Left renal cortex interstitium (tissue), 4 donors: ENCODE measurements around the gene GSTM3. TPM values are rescaled to one million over a fixed set of nuclear protein-coding genes. Genes with fewer than 3 reads are reported as not detected.
"Not testable (repeated sequence)": the region's sequence is repeated elsewhere in the genome, so short reads cannot be mapped to it uniquely, and the experiment has no call there.

Experiments
- DNase-seq, 4 donors: peaks; one replicate each; pipeline ENCODE4 v3.0.0-alpha.2; 2013; ENCODE audit warnings: low read depth in 4 of 4, low spot score in 2 of 4, missing footprints in 1 of 4
- polyA plus RNA-seq, 4 donors: library from polyadenylated mRNA; unstranded; fragments of 120-200 nt; gene quantifications; one replicate each; pipeline ENCODE4 v1.2.1, GENCODE V29; 2013; ENCODE audit not compliant: insufficient read length in 4 of 4

GSTM3 gene
- polyA plus RNA-seq, 4 donors, result 201 to 268 (median 237) TPM

- DNase-seq, result not testable (repeated sequence)
Observed at GRCh38 chr1:109708949-109709348, 31.9 kb downstream of the GSTM3 start.

- no peak for DNase-seq
Observed at GRCh38 chr1:109705411-109705810, 35.4 kb downstream of the GSTM3 start.

GRCh38 chr1:109704173-109704572 is 36.7 kb downstream of the GSTM3 start:
- DNase-seq, result no peak

GRCh38 chr1:109702940-109703339 is 37.9 kb downstream of the GSTM3 start:
- DNase-seq, result not testable (repeated sequence)

GRCh38 chr1:109697861-109698260 is 43.0 kb downstream of the GSTM3 start:
- not testable (repeated sequence) for DNase-seq

GRCh38 chr1:109697066-109697465 is 43.8 kb downstream of the GSTM3 start:
- no peak for DNase-seq

- DNase-seq, result not testable (repeated sequence)
Observed at GRCh38 chr1:109695138-109695537, 45.7 kb downstream of the GSTM3 start.

- DNase-seq, result not testable (repeated sequence)
Observed at GRCh38 chr1:109694400-109694799, 46.4 kb downstream of the GSTM3 start.

- DNase-seq, result no peak
Observed at GRCh38 chr1:109691759-109692158, 49.1 kb downstream of the GSTM3 start.

GRCh38 chr1:109689844-109690405 is 50.9 kb downstream of the GSTM3 start:
- DNase-seq, result no peak

GRCh38 chr1:109687641-109688499 is 53.0 kb downstream of the GSTM3 start, which contains the start of gene GSTM1:
Gene GSTM1 (plus strand): TSS chr1:109687817. CDS start chr1:109687874, 57 bp downstream.
- no peak for DNase-seq

- not testable (repeated sequence) for DNase-seq
Observed at GRCh38 chr1:109687109-109687508, 53.7 kb downstream of the GSTM3 start.

- not testable (repeated sequence) for DNase-seq
Observed at GRCh38 chr1:109685890-109686289, 54.9 kb downstream of the GSTM3 start.

GRCh38 chr1:109685399-109685798 is 55.4 kb downstream of the GSTM3 start:
- DNase-seq, result not testable (repeated sequence)

GRCh38 chr1:109684777-109685176 is 56.1 kb downstream of the GSTM3 start:
- DNase-seq, result not testable (repeated sequence)

Other genes starting within 250 kb of the GSTM3 start
- gene CYB561D1, start 246.9 kb downstream of the GSTM3 start, polyA plus RNA-seq, result 10 to 100 TPM in 1 of 4 donors, 1 to 10 TPM in 3; 7.8 to 10.1 (median 8.9) TPM
- gene AMIGO1, start 231.3 kb downstream of the GSTM3 start, polyA plus RNA-seq, result 10 to 100 TPM in 1 of 4 donors, 1 to 10 TPM in 3; 7.2 to 10.0 (median 8.1) TPM
- 1 to 10 TPM in 2 of 4 donors, under 1 TPM in 2; 0.58 to 1.0 (median 0.81) TPM for gene GPR61, start 201.2 kb downstream of the GSTM3 start, polyA plus RNA-seq
- gene GNAI3, start 192.4 kb downstream of the GSTM3 start, polyA plus RNA-seq, result 10 to 100 TPM; 10.1 to 13.8 (median 12.2) TPM
- not detected for gene GNAT2, start 121.4 kb downstream of the GSTM3 start, polyA plus RNA-seq
- 10 to 100 TPM; 40.7 to 66.9 (median 51.5) TPM for gene AMPD2, start 121.2 kb downstream of the GSTM3 start, polyA plus RNA-seq
- 10 to 100 TPM; 49.3 to 65.5 (median 61.8) TPM for gene GSTM4, start 84.9 kb downstream of the GSTM3 start, polyA plus RNA-seq
- gene GSTM2, start 73.0 kb downstream of the GSTM3 start, polyA plus RNA-seq, result 100 to 1,000 TPM; 143 to 275 (median 238) TPM
- 100 to 1,000 TPM in 1 of 4 donors, 1 to 10 TPM in 3; 1.7 to 119 (median 3.1) TPM for gene GSTM1, start 53.2 kb downstream of the GSTM3 start, polyA plus RNA-seq
- gene GSTM5, start 28.8 kb downstream of the GSTM3 start, polyA plus RNA-seq, result 10 to 100 TPM; 34.2 to 55.5 (median 39.7) TPM
- gene EPS8L3, start 22.9 kb upstream of the GSTM3 start, polyA plus RNA-seq, result 1 to 10 TPM in 1 of 4 donors, under 1 TPM in 3; 0.37 to 1.6 (median 0.71) TPM
- 1 to 10 TPM; 7.5 to 9.3 (median 8.5) TPM for gene CSF1, start 169.8 kb upstream of the GSTM3 start, polyA plus RNA-seq
- gene AHCYL1, start 243.7 kb upstream of the GSTM3 start, polyA plus RNA-seq, result 100 to 1,000 TPM; 107 to 121 (median 113) TPM